HG03521 (cell line): Measurements from ENCODE around the gene TAAR1.

Source experiments
- ATAC-seq: cut with Tn5 transposase; IDR thresholded peaks from one replicate; pipeline ENCODE4 v1.9.1; 2021; ENCODE audit warnings: mild to moderate bottlenecking, moderate library complexity; ENCODE audit not compliant: unreplicated experiment

TAAR1 gene

DNA sequence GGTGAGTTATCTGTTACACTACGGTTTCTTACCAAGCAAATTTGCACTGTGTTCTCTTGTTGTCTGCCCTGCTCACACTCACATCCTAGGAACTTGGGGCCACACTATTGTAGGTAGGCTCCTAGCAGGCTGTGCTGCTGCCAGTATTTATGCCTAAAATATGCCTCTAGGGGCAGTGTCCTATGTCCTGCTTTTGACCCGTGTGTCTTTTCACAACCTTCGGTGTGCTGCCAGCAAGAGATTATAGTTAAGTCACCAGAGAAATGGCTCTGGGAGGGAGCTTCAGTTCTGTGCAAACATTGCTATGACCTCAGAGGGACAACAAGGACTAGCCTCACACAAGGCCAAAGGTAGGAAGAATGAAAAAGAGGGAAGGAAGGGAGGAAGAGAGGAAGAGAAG, 60.5 kb downstream of the TAAR1 start:
- ATAC-seq: peak; percentile 84

- ATAC-seq: no peak
Measured at GRCh38 chr6:132596201-132596600, 62.8 kb downstream of the TAAR1 start.
